DMS79 treated with DMSO at 0.1 percent for 48 hours (cell line): Measurements from ENCODE around the gene CEND1.
"Not testable (repeated sequence)": the region's sequence is repeated elsewhere in the genome, so short reads cannot be mapped to it uniquely, and the experiment has no call there.

ENCODE experiments used
- DNase-seq: peaks from one replicate; lab custom pipeline; 2025; lab: John Stamatoyannopoulos, UW

CEND1 gene

GRCh38 chr11:763549-764321 is 26.2 kb downstream of the CEND1 start:
- DNase-seq = no peak

GRCh38 chr11:763073-763463 is 26.8 kb downstream of the CEND1 start:
- no peak for DNase-seq

GRCh38 chr11:762421-763072 is 27.3 kb downstream of the CEND1 start:
- no peak for DNase-seq

GRCh38 chr11:761526-762108 is 28.3 kb downstream of the CEND1 start:
- DNase-seq = no peak

GRCh38 chr11:760236-760635 is 29.7 kb downstream of the CEND1 start:
- no peak for DNase-seq

- no peak for DNase-seq
These were observed 40.2 kb downstream of the CEND1 start for GRCh38 chr11:749731-750130.

GRCh38 chr11:748007-748359 is 41.9 kb downstream of the CEND1 start:
- DNase-seq = no peak

GRCh38 chr11:747158-748006 is 42.5 kb downstream of the CEND1 start, which contains the start of gene TALDO1:
TSS of gene TALDO1 (plus strand) at chr11:747464. CDS start at chr11:747482, 18 bp downstream.
- peak; percentile 50 for DNase-seq

GRCh38 chr11:746289-747157 is 43.4 kb downstream of the CEND1 start:
- DNase-seq = peak; percentile 1

GRCh38 chr11:745428-745827 is 44.5 kb downstream of the CEND1 start:
- no peak for DNase-seq

- no peak for DNase-seq
These were observed 47.2 kb downstream of the CEND1 start for GRCh38 chr11:742571-743201.

GRCh38 chr11:742156-742546 is 47.7 kb downstream of the CEND1 start:
- no peak for DNase-seq

- not testable (repeated sequence) for DNase-seq
These were observed 52.0 kb downstream of the CEND1 start for GRCh38 chr11:737899-738298.

GRCh38 chr11:737366-737765 is 52.5 kb downstream of the CEND1 start:
- DNase-seq = no peak
